ENCODE results near the gene CATSPERD. TPM values are rescaled to one million over a fixed set of nuclear protein-coding genes. Genes with fewer than 3 reads are reported as not detected.

The CATSPERD gene
- total and polyA plus RNA-seq, 9 of the 15 experiments (the other 6 are each of a cell fraction or from before 2014, with no cell fraction given): not detected

DNA sequence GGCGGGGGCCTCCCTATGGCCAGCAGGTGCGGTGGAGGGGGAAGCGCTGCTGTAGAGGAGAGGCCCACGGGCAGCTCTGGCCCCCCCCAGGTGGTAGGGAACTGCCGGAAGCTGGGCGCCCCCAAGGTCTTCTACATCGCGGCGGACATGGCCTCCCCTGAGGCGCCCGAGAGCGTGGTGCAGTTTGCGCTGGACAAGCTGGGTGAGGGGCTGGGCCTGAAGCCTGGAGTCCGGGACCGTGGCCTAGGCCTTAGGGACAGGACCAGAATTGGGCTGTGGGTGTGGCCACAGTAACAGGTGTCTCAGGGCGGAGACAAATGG lies 34.2 kb upstream of the CATSPERD start:
- 4% methylated on average over 5 of the region's 16 CpGs for WGBS (ENCODE audit: insufficient coverage, low coverage, missing lambda C conversion rate)
- H3K79me2 ChIP-seq (ENCODE audit: control insufficient read depth, insufficient read depth, low read length): peaks cover 13% of the 10 kb centered on the region
- no peak for FAIRE-seq

More for the DNA sequence above, 34.2 kb upstream of the CATSPERD start:
- ATAC-seq (no peak), DNase-seq (ENCODE audit: extremely low read depth in 1 of 4, low spot score in 3 of 4) (no peak)
- Histone ChIP-seq H3K9me1 (ENCODE audit: control insufficient read depth, insufficient read depth, low read length) (no peaks in the 10 kb centered on the region), H4K20me1 (replicated peaks; ENCODE audit: control insufficient read depth, insufficient read depth, low read length) (peaks cover 16% of the 10 kb centered on the region), H2AFZ (ENCODE audit: low read depth, low read length) (peak overlapping the region; percentile 89), H3K27ac (ENCODE audit: extremely low read depth, low read depth, low read length) (peak overlapping the region; percentile 81; the same call in 2 of the 3 replicates), H3K27me3 (ENCODE audit: control insufficient read depth in 2 of 2, insufficient read depth in 2 of 2, low read length in 2 of 2) (no peaks in the 10 kb centered on the region), H3K36me3 (ENCODE audit: control insufficient read depth, insufficient read depth, low read length) (peaks cover 10% of the 10 kb centered on the region; the same call in 1 of the 3 replicates), H3K4me3 (peak overlapping the region; percentile 59), H3K4me2 (ENCODE audit: insufficient read depth, low read length) (peak overlapping the region; percentile 73), H3K9ac (ENCODE audit: insufficient read depth in 1 of 2, low read depth in 2 of 2, low read length in 2 of 2) (peak overlapping the region; percentile 64 to 90; a peak in 3 of 4 replicates), H3K9me3 (replicated peaks; ENCODE audit: control insufficient read depth, insufficient read depth, low read depth, low read length) (no peaks in the 10 kb centered on the region), H3K4me1 (replicated peaks in 1 of 2; ENCODE audit: control insufficient read depth in 2 of 2, insufficient read depth in 2 of 2, low read length in 2 of 2) (peaks cover 18 to 53% of the 10 kb centered on the region in 2 experiments)
- in situ Hi-C loops (cut with MboI) (no loop called here), intact Hi-C loops (cut with micrococcal nuclease) (loop anchor here (2.0 to 10.0 kb wide), 2 partner anchors 61 to 137 kb away; partner anchors contain the start of genes SAFB and SAFB2)
- BruUV-seq (replicated peaks): no TSS peak
- TF ChIP-seq SIN3A (IDR thresholded peaks at IDR 0.05; ENCODE audit: borderline replicate concordance in 2 of 2, control insufficient read depth in 1 of 2, low read depth in 2 of 2, low read length in 2 of 2) (0 out of 4 replicates have a peak, but pooled peaks of 1 of the 2 experiments have one; percentile 26), PYGO2 (tag; IDR thresholded peaks at IDR 0.05) (no peak), ZFX (CRISPR knock-in tag; IDR thresholded peaks at IDR 0.05) (peak; percentile 62; the same call in 1 of the 2 replicates)
- TF ChIP-seq, protein P1, sequence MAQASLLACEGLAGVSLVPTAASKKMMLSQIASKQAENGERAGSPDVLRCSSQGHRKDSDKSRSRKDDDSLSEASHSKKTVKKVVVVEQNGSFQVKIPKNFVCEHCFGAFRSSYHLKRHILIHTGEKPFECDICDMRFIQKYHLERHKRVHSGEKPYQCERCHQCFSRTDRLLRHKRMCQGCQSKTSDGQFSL (CRISPR knock-in tag; IDR thresholded peaks at IDR 0.05): 0 out of 2 replicates have a peak, but pooled peaks have one; percentile 58
- TF ChIP-seq, protein P1 (tag; IDR thresholded peaks at IDR 0.05): no peak
- TF ChIP-seq, protein P2, sequence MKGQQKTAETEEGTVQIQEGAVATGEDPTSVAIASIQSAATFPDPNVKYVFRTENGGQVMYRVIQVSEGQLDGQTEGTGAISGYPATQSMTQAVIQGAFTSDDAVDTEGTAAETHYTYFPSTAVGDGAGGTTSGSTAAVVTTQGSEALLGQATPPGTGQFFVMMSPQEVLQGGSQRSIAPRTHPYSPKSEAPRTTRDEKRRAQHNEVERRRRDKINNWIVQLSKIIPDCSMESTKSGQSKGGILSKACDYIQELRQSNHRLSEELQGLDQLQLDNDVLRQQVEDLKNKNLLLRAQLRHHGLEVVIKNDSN (CRISPR knock-in tag; IDR thresholded peaks at IDR 0.05): no peak
- ChIA-PET POLR2A (interaction anchor here (0.7 to 2.0 kb wide), 10 partner anchors 9 to 282 kb away, joined by 3 to 16 read pairs (median 4); partner anchors contain the start of genes CATSPERD, DUS3L and LONP1), CTCF (ENCODE audit: low intra/inter-chr PET ratio) (no interaction called here)

Data from K562 (cell line).